Thyroid gland (tissue), 4 donors: ENCODE results near the gene KIFC3. TPM values are rescaled to one million over a fixed set of nuclear protein-coding genes. Genes with fewer than 3 reads are reported as not detected.

Source experiments
- DNase-seq, 2 donors: peaks; one replicate each; pipeline ENCODE4 v3.0.0-alpha.2; 2019
- H3K27ac ChIP-seq, 3 donors: fragments of 200-600 bp; sonication (generic); 1 replicate in 2 of 3; 2 replicates in 1 of 3; pipeline ENCODE4 v1.5.1; 2016 to 2019; ENCODE audit warnings: mild to moderate bottlenecking in 1 of 3, moderate library complexity in 1 of 3
- H3K27me3 ChIP-seq: fragments of 200-600 bp; sonication (generic); one replicate; pipeline ENCODE4 v1.5.1; 2019
- H3K36me3 ChIP-seq, 2 donors: fragments of 200-600 bp; sonication (generic); one replicate each; pipeline ENCODE4 v1.5.1; 2016 to 2019
- H3K4me1 ChIP-seq, 2 donors: fragments of 200-600 bp; sonication (generic); one replicate each; pipeline ENCODE4 v1.5.1; 2017 to 2019
- H3K4me3 ChIP-seq, 3 donors: fragments of 200-600 bp; sonication (generic); replicated peaks in 1 of 3; 1 replicate in 2 of 3; 2 replicates in 1 of 3; pipeline ENCODE4 v1.5.1; 2016; ENCODE audit warnings: mild to moderate bottlenecking in 1 of 3
- H3K9me3 ChIP-seq: fragments of 200-600 bp; sonication (generic); one replicate; pipeline ENCODE4 v1.5.1; 2017
- CTCF ChIP-seq, 6 experiments: fragments of 200-600 bp in 3 of 6; fragments of 450-650 bp in 3 of 6; sonication (generic) in 3 of 6; IDR thresholded peaks; one replicate each; pipeline ENCODE4 v1.5.1; 2016 to 2019; ENCODE audit warnings: antibody characterized with exemption in 6 of 6, mild to moderate bottlenecking in 2 of 6, inconsistent platforms in 1 of 6, moderate library complexity in 1 of 6
- POLR2A ChIP-seq, 2 donors: fragments of 450-650 bp; IDR thresholded peaks; one replicate each; pipeline ENCODE4 v1.6.1; 2017; ENCODE audit warnings: antibody characterized with exemption in 2 of 2, mild to moderate bottlenecking in 2 of 2, moderate library complexity in 1 of 2
- WGBS, 2 donors: methylation state at CpG; one replicate each; pipeline ENCODE4 v1.1.5; 2017; 5-methylcytosine and 5-hydroxymethylcytosine counted together
- intact Hi-C: fragments of 100-400 bp; cut with DNase I; formaldehyde crosslinking; loops from one replicate; pipeline ENCODE4 v1.15.1; 2023
- total RNA-seq, 4 donors: library from RNA; depleted of rRNA; stranded (reverse); fragments of >200 nt; gene quantifications; one replicate each; pipeline ENCODE4 v1.2.3, GENCODE V29; 2016

The KIFC3 gene
- total RNA-seq, 4 donors from 2014 or later = 88.8 to 153 (median 132) TPM

GRCh38 chr16:57786632-57787518 lies 15.4 kb downstream of the KIFC3 start:
- intact Hi-C loops = no loop called here
- Histone ChIP-seq H3K27me3 (no peaks in the 10 kb centered on the region), H3K9me3 (no peaks in the 10 kb centered on the region), H3K27ac (peak overlapping the region; percentile 48 to 70 (median 68)), H3K4me3 (no peak overlapping the region), H3K36me3 (peaks cover 28 to 30% of the 10 kb centered on the region in 2 donors), H3K4me1 (peaks cover 17 to 33% of the 10 kb centered on the region in 2 donors)
- 56 to 57% methylated on average over 20 to 25 of the region's 26 CpGs for WGBS, 2 donors
- DNase-seq = peak; percentile 91 to 95
- TF ChIP-seq CTCF (IDR thresholded peaks at IDR 0.05) = no peak
- peak in 1 of 2 donors; percentile 14 for TF ChIP-seq POLR2A (IDR thresholded peaks at IDR 0.05)

- no peak for DNase-seq
- Histone ChIP-seq H3K9me3 (no peaks in the 10 kb centered on the region), H3K4me1 (peaks cover 17 to 37% of the 10 kb centered on the region in 2 donors), H3K27me3 (no peaks in the 10 kb centered on the region), H3K27ac (peak overlapping the region in 1 of 3 donors; percentile 68), H3K4me3 (no peak overlapping the region), H3K36me3 (peaks cover 24 to 28% of the 10 kb centered on the region in 2 donors)
- intact Hi-C loops = no loop called here
- TF ChIP-seq POLR2A (IDR thresholded peaks at IDR 0.05) (no peak), CTCF (IDR thresholded peaks at IDR 0.05) (no peak)
- 96% methylated on average over 7 to 8 of the region's 8 CpGs for WGBS, 2 donors
Measured at GRCh38 chr16:57785924-57786323, 16.4 kb downstream of the KIFC3 start.

GRCh38 chr16:57785385-57785784 lies 16.9 kb downstream of the KIFC3 start:
- Histone ChIP-seq H3K4me1 (peaks cover 17 to 37% of the 10 kb centered on the region in 2 donors), H3K36me3 (peaks cover 18 to 28% of the 10 kb centered on the region in 2 donors), H3K4me3 (no peak overlapping the region), H3K27ac (no peak overlapping the region), H3K27me3 (no peaks in the 10 kb centered on the region), H3K9me3 (no peaks in the 10 kb centered on the region)
- WGBS, 2 donors = 98 to 100% methylated on average over 10 of the region's 10 CpGs
- TF ChIP-seq CTCF (IDR thresholded peaks at IDR 0.05) (no peak), POLR2A (IDR thresholded peaks at IDR 0.05) (no peak)
- intact Hi-C loops = no loop called here
- DNase-seq = no peak

GRCh38 chr16:57784334-57784733 lies 18.0 kb downstream of the KIFC3 start:
- Histone ChIP-seq H3K9me3 (no peaks in the 10 kb centered on the region), H3K27me3 (no peaks in the 10 kb centered on the region), H3K27ac (peak overlapping the region in 1 of 3 donors; percentile 67), H3K4me3 (no peak overlapping the region), H3K36me3 (peaks cover 18 to 27% of the 10 kb centered on the region in 2 donors), H3K4me1 (peaks cover 17 to 37% of the 10 kb centered on the region in 2 donors)
- WGBS, 2 donors = 94 to 95% methylated on average over 7 of the region's 7 CpGs
- TF ChIP-seq CTCF (IDR thresholded peaks at IDR 0.05) (no peak), POLR2A (IDR thresholded peaks at IDR 0.05) (no peak)
- intact Hi-C loops = no loop called here
- DNase-seq = no peak

- Histone ChIP-seq H3K36me3 (peaks cover 18 to 22% of the 10 kb centered on the region in 2 donors), H3K27me3 (no peaks in the 10 kb centered on the region), H3K4me3 (no peak overlapping the region), H3K4me1 (peaks cover 17 to 37% of the 10 kb centered on the region in 2 donors), H3K9me3 (no peaks in the 10 kb centered on the region), H3K27ac (peak overlapping the region in 1 of 3 donors; percentile 67)
- WGBS, 2 donors = 91 to 93% methylated on average over 8 of the region's 8 CpGs
- intact Hi-C loops = no loop called here
- no peak for DNase-seq
- no peak for TF ChIP-seq CTCF (IDR thresholded peaks at IDR 0.05)
- no peak for TF ChIP-seq POLR2A (IDR thresholded peaks at IDR 0.05)
Measured at GRCh38 chr16:57783883-57784282, 18.4 kb downstream of the KIFC3 start.
